NCI-H2029 (cell line): ENCODE measurements around the gene PLXNA1.

ENCODE experiments used
- DNase-seq: peaks from one replicate; lab custom pipeline; 2025; lab: John Stamatoyannopoulos, UW

PLXNA1 gene

DNA sequence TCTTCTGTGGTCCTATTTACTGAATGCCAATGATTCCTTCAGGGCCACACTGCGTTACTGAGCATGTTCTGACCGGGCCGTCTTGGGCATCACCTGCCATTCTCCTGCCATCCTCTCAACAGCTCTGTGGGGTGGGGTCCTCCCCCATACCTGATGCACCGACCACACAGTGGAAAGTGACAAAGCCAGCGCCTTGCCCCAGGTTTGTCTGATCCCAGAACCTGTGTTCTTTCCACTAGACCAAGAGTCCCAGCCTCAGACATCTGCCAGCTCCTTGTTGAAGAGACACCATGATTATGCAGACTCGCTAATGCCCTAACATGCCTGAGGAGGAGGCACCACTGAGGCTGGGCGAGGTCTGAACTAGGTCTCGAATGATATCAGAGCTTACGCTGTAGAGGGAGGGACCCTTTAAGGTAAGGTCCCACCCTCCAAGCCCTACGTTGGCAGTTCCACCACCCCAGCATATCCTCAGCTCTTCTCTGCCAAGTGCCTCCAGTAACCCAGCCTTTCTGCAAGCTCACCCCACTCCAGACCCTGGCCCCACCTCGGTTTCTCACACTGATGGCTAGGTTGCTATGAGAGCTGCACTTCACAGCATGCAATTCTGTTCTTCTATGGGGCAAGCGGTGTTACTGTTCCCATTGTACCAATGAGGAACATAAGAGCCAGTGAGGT lies 29.8 kb upstream of the PLXNA1 start:
- DNase-seq, result peak; percentile 49

- no peak for DNase-seq
Measured at GRCh38 chr3:126954141-126954842, 28.6 kb upstream of the PLXNA1 start.

GRCh38 chr3:126955004-126955790 lies 27.7 kb upstream of the PLXNA1 start:
- no peak for DNase-seq

DNA sequence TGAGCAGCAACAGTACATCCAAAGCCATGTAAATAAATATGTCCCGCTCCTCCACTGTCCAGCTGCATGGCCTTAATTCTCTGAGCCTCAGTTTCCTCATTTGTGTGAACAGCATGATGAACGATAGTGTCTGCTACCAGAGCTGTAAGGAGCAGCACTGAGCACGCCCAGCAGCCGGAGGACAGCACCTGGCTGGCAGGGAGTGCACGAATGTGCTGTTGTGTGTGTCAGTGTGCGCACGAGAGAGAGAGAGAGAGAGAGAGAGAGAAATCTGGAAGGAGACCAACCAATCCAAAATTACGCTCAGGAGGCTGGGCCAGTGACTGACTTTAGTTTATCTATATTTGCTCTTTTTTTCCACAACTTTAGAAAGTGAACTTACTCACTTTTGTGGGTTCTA lies 26.6 kb upstream of the PLXNA1 start:
- DNase-seq, result no peak

- DNase-seq, result no peak
Measured at GRCh38 chr3:126956866-126957650, 25.9 kb upstream of the PLXNA1 start.

- no peak for DNase-seq
Measured at GRCh38 chr3:126957776-126958637, 24.9 kb upstream of the PLXNA1 start.

- DNase-seq, result no peak
Measured at GRCh38 chr3:126958638-126959085, 24.3 kb upstream of the PLXNA1 start.

GRCh38 chr3:126959136-126959920 lies 23.6 kb upstream of the PLXNA1 start:
- no peak for DNase-seq

DNA sequence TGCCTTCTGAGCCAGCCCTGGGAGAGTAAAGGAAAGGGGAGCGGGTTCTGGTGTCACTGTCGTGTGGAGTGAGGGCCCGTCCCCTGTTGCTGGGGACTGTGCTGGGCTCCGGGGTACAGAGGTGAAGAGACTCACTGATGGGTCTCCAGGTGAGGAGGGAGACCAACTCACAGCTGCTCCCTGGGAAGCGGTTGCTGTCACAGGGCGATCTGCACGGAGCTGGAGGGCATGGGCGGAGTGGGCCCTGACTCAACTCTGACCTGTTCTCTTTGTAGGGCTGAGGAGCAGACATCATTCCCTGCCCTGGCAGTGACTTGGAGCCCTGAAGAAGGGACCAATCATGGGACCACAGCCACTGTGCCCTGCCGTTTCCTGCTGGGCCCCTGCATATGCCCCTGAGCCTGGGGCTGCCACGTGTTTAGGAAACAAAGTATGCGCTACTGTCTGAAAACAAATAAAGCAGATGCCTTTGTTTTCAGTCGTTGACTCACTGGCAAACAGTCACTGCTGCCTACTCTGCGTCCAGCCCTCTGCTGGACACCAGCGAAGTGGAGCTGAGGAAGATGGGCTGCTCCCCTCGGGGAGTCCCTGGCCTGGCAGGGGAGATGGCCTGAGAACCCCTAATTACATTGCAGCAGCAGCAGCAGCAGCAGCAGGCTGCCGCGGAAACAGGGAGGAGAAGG lies 22.9 kb upstream of the PLXNA1 start:
- DNase-seq, result no peak

- DNase-seq, result no peak
Measured at GRCh38 chr3:126960604-126960995, 22.3 kb upstream of the PLXNA1 start.

- DNase-seq, result no peak
Measured at GRCh38 chr3:126961191-126961790, 21.6 kb upstream of the PLXNA1 start.

- no peak for DNase-seq
Measured at GRCh38 chr3:126961791-126962461, 21.0 kb upstream of the PLXNA1 start.

DNA sequence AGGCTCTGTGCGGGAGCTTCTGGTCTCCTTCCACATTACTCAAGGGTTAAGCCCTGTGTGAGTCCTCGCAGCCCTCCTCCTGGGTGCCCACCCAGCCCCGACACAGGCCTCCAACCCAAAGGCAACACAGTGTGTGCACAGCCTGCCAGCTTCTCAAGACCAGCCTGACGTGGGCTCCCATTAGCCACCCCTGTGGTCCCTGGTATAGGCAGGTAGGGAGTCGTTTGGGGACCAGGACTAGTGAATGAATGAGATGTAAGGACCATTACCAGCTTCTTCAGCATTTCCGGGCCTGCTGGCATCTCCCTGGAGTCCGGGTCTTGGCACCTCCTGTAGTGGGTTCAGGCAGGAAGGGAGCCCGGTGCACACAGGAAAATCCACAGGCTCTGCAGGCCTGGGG lies 20.2 kb upstream of the PLXNA1 start:
- DNase-seq, result no peak

- DNase-seq, result no peak
Measured at GRCh38 chr3:126963261-126964190, 19.4 kb upstream of the PLXNA1 start.

GRCh38 chr3:126964261-126964660 lies 18.7 kb upstream of the PLXNA1 start:
- no peak for DNase-seq

DNA sequence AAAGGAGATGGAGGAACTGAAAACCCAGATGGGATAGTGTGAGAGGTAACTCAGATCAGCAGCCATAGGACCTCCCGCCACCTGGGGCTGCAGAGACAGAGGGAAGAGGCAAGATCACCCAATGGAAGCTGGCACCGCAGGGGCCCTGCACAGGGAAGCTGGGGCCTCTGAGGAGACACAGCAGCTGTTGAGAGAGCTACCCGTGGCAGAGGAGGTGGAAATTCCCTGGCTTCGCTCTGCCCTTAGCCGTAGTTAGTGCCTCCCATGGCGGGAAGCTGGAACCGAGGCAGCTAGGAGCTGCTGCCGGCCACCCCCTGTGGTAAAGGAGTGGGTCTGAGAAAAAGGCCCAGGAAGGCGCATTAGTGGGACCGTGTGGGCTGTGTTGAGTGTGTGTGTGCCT lies 18.0 kb upstream of the PLXNA1 start:
- DNase-seq, result no peak

- DNase-seq, result no peak
Measured at GRCh38 chr3:126965526-126966080, 17.3 kb upstream of the PLXNA1 start.
